HCT116 (cell line): ENCODE results near the gene APOL3. TPM values are rescaled to one million over a fixed set of nuclear protein-coding genes. Genes with fewer than 3 reads are reported as not detected.

Experiments
- ATAC-seq: fragments of 200-7000 bp; cut with Tn5 transposase; 2 replicates; pipeline ENCODE4 v1.9.1; 2020; ENCODE audit warnings: mild to moderate bottlenecking, moderate library complexity
- BruUV-seq: library from RNA; stranded (reverse); fragments of 400-500 nt; replicated peaks from 2 replicates; lab custom pipeline; 2021; lab: Mats Ljungman, UMichigan
- CTCF ChIA-PET: fragments of 300-600 bp; sonication (Branson Sonifier 250); formaldehyde crosslinking; loops from one replicate; lab custom pipeline; 2021; ENCODE audit warnings: antibody characterized with exemption; lab: Charles Lee
- POLR2A ChIA-PET: fragments of 300-600, 350-600 bp; sonication (Branson Sonifier 250); formaldehyde crosslinking; loops from one replicate; lab custom pipeline; 2021; ENCODE audit warnings: antibody characterized with exemption; lab: Charles Lee
- RAD21 ChIA-PET, 2 experiments: fragments of 300-600 bp; sonication (Branson Sonifier 250); formaldehyde crosslinking; loops; one replicate each; lab custom pipeline; 2023; ENCODE audit warnings: low total read pairs in 2 of 2; ENCODE audit not compliant: uncharacterized antibody in 2 of 2, unreplicated experiment in 2 of 2, low non-redundant PET in 1 of 2; lab: Charles Lee
- DNase-seq: peaks from one replicate; pipeline ENCODE4 v3.0.0-alpha.2; 2010; ENCODE audit warnings: low read depth, low spot score
- H2AFZ ChIP-seq: fragments of 200-600 bp; shearing (Covaris generic), sonication (generic); 2 replicates; pipeline ENCODE4 v1.6.1; 2017; ENCODE audit warnings: low read depth, mixed run types, mixed read lengths, antibody characterized with exemption, low read length; ENCODE audit not compliant: poor library complexity, severe bottlenecking
- H3K27ac ChIP-seq: 2 replicates; pipeline ENCODE4 v1.5.1; 2012; ENCODE audit warnings: low read depth, low read length
- H3K27me3 ChIP-seq: fragments of 200-600 bp; sonication (generic); 2 replicates; pipeline ENCODE4 v1.6.1; 2016; ENCODE audit warnings: mixed run types, low read length, mixed read lengths; ENCODE audit not compliant: insufficient read depth
- H3K36me3 ChIP-seq, 2 experiments: fragments of 200-500 bp in 1 of 2; fragments of 200-600 bp in 1 of 2; sonication (Bioruptor generic) in 1 of 2; sonication (generic) in 1 of 2; 2 replicates each; pipeline versions ENCODE4 v1.5.1 to v1.6.1; 2014 to 2016; ENCODE audit warnings: low read length in 2 of 2, inconsistent platforms in 1 of 2, mixed read lengths in 1 of 2, mixed run types in 1 of 2; ENCODE audit not compliant: insufficient read depth in 2 of 2, control insufficient read depth in 1 of 2
- H3K4me1 ChIP-seq, 2 experiments: fragments of 200-600 bp in 1 of 2; sonication (generic) in 1 of 2; 2 replicates each; pipeline versions ENCODE4 v1.5.1 to v1.6.1; 2012 to 2017; ENCODE audit warnings: low read length in 2 of 2, inconsistent platforms in 1 of 2, mild to moderate bottlenecking in 1 of 2, mixed read lengths in 1 of 2, mixed run types in 1 of 2, moderate library complexity in 1 of 2; ENCODE audit not compliant: insufficient read depth in 2 of 2, control insufficient read depth in 1 of 2
- H3K4me2 ChIP-seq: fragments of 200-600 bp; sonication (generic); 2 replicates; pipeline ENCODE4 v1.6.1; 2017; ENCODE audit warnings: mixed run types, low read length, mixed read lengths
- H3K4me3 ChIP-seq, 2 experiments: fragments of 200-600 bp in 1 of 2; sonication (generic) in 1 of 2; replicated peaks in 1 of 2; 2 replicates each; pipeline ENCODE4 v1.5.1; 2011 to 2016; ENCODE audit warnings: low read length in 2 of 2, control low read depth in 1 of 2, low read depth in 1 of 2, mild to moderate bottlenecking in 1 of 2, mixed read lengths in 1 of 2, mixed run types in 1 of 2
- H3K79me2 ChIP-seq: fragments of 200-600 bp; sonication (generic); 2 replicates; pipeline ENCODE4 v1.6.1; 2017; ENCODE audit warnings: mild to moderate bottlenecking, mixed run types, low read length, moderate library complexity, mixed read lengths; ENCODE audit not compliant: insufficient read depth
- H3K9ac ChIP-seq: fragments of 200-600 bp; sonication (generic); 2 replicates; pipeline ENCODE4 v1.6.1; 2016; ENCODE audit warnings: low read length, mixed read lengths
- H3K9me2 ChIP-seq: fragments of 200-600 bp; sonication (generic), shearing (Covaris generic); 2 replicates; pipeline ENCODE4 v1.6.1; 2017; ENCODE audit warnings: mixed run types, mild to moderate bottlenecking, moderate library complexity; ENCODE audit not compliant: insufficient read depth
- H3K9me3 ChIP-seq, 2 experiments: fragments of 200-500 bp in 1 of 2; fragments of 200-600 bp in 1 of 2; sonication (Bioruptor generic) in 1 of 2; sonication (generic) in 1 of 2; 2 replicates each; pipeline ENCODE4 v1.6.1; 2014 to 2017; ENCODE audit warnings: low read length in 2 of 2, mixed read lengths in 2 of 2, inconsistent platforms in 1 of 2, low read depth in 1 of 2, mild to moderate bottlenecking in 1 of 2, mixed run types in 1 of 2, moderate library complexity in 1 of 2; ENCODE audit not compliant: control insufficient read depth in 1 of 2, insufficient read depth in 1 of 2
- H4K20me1 ChIP-seq: fragments of 200-600 bp; sonication (generic), shearing (Covaris generic); 2 replicates; pipeline ENCODE4 v1.6.1; 2017; ENCODE audit warnings: mixed run types, mild to moderate bottlenecking, moderate library complexity; ENCODE audit not compliant: insufficient read depth
- CBX3 ChIP-seq: IDR thresholded peaks from 2 replicates; pipeline ENCODE4 v1.6.1; 2012; ENCODE audit warnings: low read depth
- CEBPB ChIP-seq: IDR thresholded peaks from 2 replicates; pipeline ENCODE4 v1.6.1; 2012; ENCODE audit warnings: low read depth
- EZH2 ChIP-seq: fragments of 200-600 bp; sonication (generic); IDR thresholded peaks from 2 replicates; pipeline ENCODE4 v1.6.1; 2017; ENCODE audit warnings: antibody characterized with exemption, mixed run types
- JUND ChIP-seq: IDR thresholded peaks from 2 replicates; pipeline ENCODE4 v1.6.1; 2012
- MAX ChIP-seq: IDR thresholded peaks from 2 replicates; pipeline ENCODE4 v1.6.1; 2012
- POLR2A ChIP-seq: IDR thresholded peaks from 2 replicates; pipeline ENCODE4 v1.7.0; 2011; ENCODE audit warnings: borderline replicate concordance; ENCODE audit not compliant: insufficient read depth, insufficient read length; ENCODE audit errors: extremely low read depth
- POLR2AphosphoS5 ChIP-seq: IDR thresholded peaks from 2 replicates; pipeline ENCODE4 v1.6.1; 2011; ENCODE audit warnings: mild to moderate bottlenecking, low read depth, low read length, moderate library complexity
- RAD21 ChIP-seq: IDR thresholded peaks from 2 replicates; pipeline ENCODE4 v1.6.1; 2012; ENCODE audit warnings: low read depth, mild to moderate bottlenecking
- REST ChIP-seq: IDR thresholded peaks from 2 replicates; pipeline ENCODE4 v1.6.1; 2012; ENCODE audit warnings: low read depth
- SIN3A ChIP-seq: IDR thresholded peaks from 2 replicates; pipeline ENCODE4 v1.6.1; 2012; ENCODE audit warnings: low read depth
- SP1 ChIP-seq: IDR thresholded peaks from 2 replicates; pipeline ENCODE4 v1.6.1; 2012; ENCODE audit warnings: low read depth
- TCF7L2 ChIP-seq: IDR thresholded peaks from 2 replicates; pipeline ENCODE4 v1.7.0; 2011; ENCODE audit warnings: borderline replicate concordance, inconsistent platforms; ENCODE audit not compliant: insufficient read depth, insufficient read length; ENCODE audit errors: extremely low read depth
- ZBTB33 ChIP-seq: IDR thresholded peaks from 2 replicates; pipeline ENCODE4 v1.6.1; 2011; ENCODE audit warnings: mild to moderate bottlenecking, low read length, moderate library complexity; ENCODE audit not compliant: insufficient replicate concordance; ENCODE audit errors: extremely low read depth
- ZFX ChIP-seq: fragments of 450-650 bp; IDR thresholded peaks from 2 replicates; pipeline ENCODE4 v1.6.1; 2017
- intact Hi-C: fragments of 100-400 bp; cut with micrococcal nuclease; formaldehyde crosslinking; loops from 2 replicates; pipeline ENCODE4 v1.10.0; 2022
- total RNA-seq: library from RNA; stranded (reverse); gene quantifications from one replicate; pipeline ENCODE4 v1.2.1, GENCODE V29; 2021; ENCODE audit not compliant: unreplicated experiment

APOL3 gene
- total RNA-seq, 1 experiment from 2014 or later, result 0.49 TPM

DNA sequence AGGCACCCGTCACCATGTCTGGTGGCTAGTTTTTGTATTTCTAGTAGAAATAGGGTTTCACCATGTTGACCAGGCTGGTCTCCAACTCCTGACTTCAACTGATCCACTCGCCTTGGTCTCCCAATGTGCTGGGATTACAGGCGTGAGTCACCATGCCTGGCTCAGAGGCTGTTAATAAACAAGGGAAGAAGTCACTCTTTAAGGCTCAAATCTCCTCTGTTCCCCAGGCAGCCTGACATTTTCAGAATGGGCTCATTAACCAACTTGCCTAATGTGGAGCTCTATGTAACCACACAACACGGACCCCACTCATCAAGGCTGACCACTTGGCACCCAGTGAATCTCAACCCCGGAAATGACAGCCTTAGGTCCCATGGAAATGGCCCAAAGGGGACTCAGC lies 24.1 kb downstream of the APOL3 start (continued):
- TF ChIP-seq REST (no peak), RAD21 (no peak)

- POLR2A ChIA-PET, result no interaction called here
- no peak for TF ChIP-seq REST
- TF ChIP-seq POLR2AphosphoS5, result no peak
- no peak for TF ChIP-seq JUND
- no peak for TF ChIP-seq CEBPB
- no peak for TF ChIP-seq ZBTB33
- no peak for TF ChIP-seq SIN3A
- no peak for TF ChIP-seq TCF7L2
- TF ChIP-seq ZFX, result no peak
- no peak for TF ChIP-seq EZH2
- TF ChIP-seq POLR2A, result no peak
- TF ChIP-seq SP1, result no peak
- TF ChIP-seq MAX, result no peak
- no peak for TF ChIP-seq CBX3
- TF ChIP-seq, all 23 proteins: peak for 0
- Histone ChIP-seq H3K9me2 (no peaks in the 10 kb centered on the region), H2AFZ (no peak overlapping the region), H3K4me2 (no peak overlapping the region), H3K27me3 (peaks cover 14% of the 10 kb centered on the region; the same call in 1 of the 2 replicates), H3K4me3 (no peak overlapping the region), H3K27ac (no peak overlapping the region), H4K20me1 (no peaks in the 10 kb centered on the region), H3K79me2 (no peaks in the 10 kb centered on the region), H3K9me3 (no peaks in the 10 kb centered on the region), H3K4me1 (no peaks in the 10 kb centered on the region), H3K36me3 (no peaks in the 10 kb centered on the region), H3K9ac (no peak overlapping the region)
- ATAC-seq (no peak), DNase-seq (no peak)
- ChIA-PET CTCF (no interaction called here), RAD21 (no interaction called here)
- no TSS peak for BruUV-seq
- intact Hi-C loops, result no loop called here
These were observed 25.1 kb downstream of the APOL3 start for GRCh38 chr22:36135306-36135980.
